Upper lobe of right lung (tissue), 1 donor: ENCODE data around the gene EPYC. TPM values are rescaled to one million over a fixed set of nuclear protein-coding genes. Genes with fewer than 3 reads are reported as not detected.

ENCODE experiments used
- ATAC-seq: fragments of 200-7000 bp; cut with Tn5 transposase; one replicate; pipeline ENCODE4 v1.9.1; 2020; ENCODE audit warnings: mild to moderate bottlenecking, moderate library complexity
- DNase-seq: peaks from one replicate; pipeline ENCODE4 v3.0.0-alpha.2; 2020
- H3K27ac ChIP-seq: fragments of 200-600 bp; one replicate; pipeline ENCODE4 v1.8.0; 2022
- H3K27me3 ChIP-seq: fragments of 200-600 bp; one replicate; pipeline ENCODE4 v1.8.0; 2022; ENCODE audit warnings: mild to moderate bottlenecking
- H3K36me3 ChIP-seq: fragments of 200-600 bp; one replicate; pipeline ENCODE4 v1.8.0; 2022
- H3K4me1 ChIP-seq: fragments of 200-600 bp; one replicate; pipeline ENCODE4 v1.8.0; 2022
- H3K4me3 ChIP-seq: fragments of 200-600 bp; one replicate; pipeline ENCODE4 v1.8.0; 2022; ENCODE audit warnings: mild to moderate bottlenecking
- H3K9me3 ChIP-seq: fragments of 200-600 bp; one replicate; pipeline ENCODE4 v1.8.0; 2022
- CTCF ChIP-seq: fragments of 200-600 bp; IDR thresholded peaks from one replicate; pipeline ENCODE4 v1.8.0; 2022; ENCODE audit warnings: antibody characterized with exemption
- intact Hi-C: fragments of 100-400 bp; cut with DNase I; formaldehyde crosslinking; loops from one replicate; pipeline ENCODE4 v1.11.0; 2022
- total RNA-seq: library from RNA; stranded (reverse); fragmentation: NEBNext Ultra II Directional; extraction: Animal tissue kit (Norgen Biotek cat#: 25700); gene quantifications from one replicate; pipeline ENCODE4 v1.2.1, GENCODE V29; 2021
- donor health status: DM: no; HTN: yes; CAD: no; lungs with severe emphysema.

Gene EPYC
- total RNA-seq, 1 donor from 2014 or later, result not detected

GRCh38 chr12:90982170-90982569, 22.6 kb downstream of the EPYC start:
- Histone ChIP-seq H3K27ac (no peak overlapping the region), H3K9me3 (no peaks in the 10 kb centered on the region), H3K36me3 (no peaks in the 10 kb centered on the region), H3K4me3 (no peak overlapping the region), H3K4me1 (no peaks in the 10 kb centered on the region), H3K27me3 (no peaks in the 10 kb centered on the region)
- ATAC-seq (no peak), DNase-seq (no peak)
- no peak for TF ChIP-seq CTCF
- intact Hi-C loops, result no loop called here

- Histone ChIP-seq H3K27ac (peak overlapping the region; percentile 3), H3K4me1 (no peaks in the 10 kb centered on the region), H3K4me3 (no peak overlapping the region), H3K36me3 (no peaks in the 10 kb centered on the region), H3K9me3 (no peaks in the 10 kb centered on the region), H3K27me3 (no peaks in the 10 kb centered on the region)
- DNase-seq (no peak), ATAC-seq (no peak)
- no peak for TF ChIP-seq CTCF
- intact Hi-C loops, result no loop called here
Measured at GRCh38 chr12:90979951-90980350, 24.8 kb downstream of the EPYC start.

GRCh38 chr12:90979019-90979418, 25.8 kb downstream of the EPYC start:
- H3K4me1 ChIP-seq, result no peaks in the 10 kb centered on the region
- intact Hi-C loops, result no loop called here
- no peaks in the 10 kb centered on the region for H3K9me3 ChIP-seq
- DNase-seq (no peak), ATAC-seq (no peak)
- TF ChIP-seq CTCF, result no peak
- no peaks in the 10 kb centered on the region for H3K36me3 ChIP-seq
- H3K4me3 ChIP-seq, result no peak overlapping the region
- no peaks in the 10 kb centered on the region for H3K27me3 ChIP-seq
- H3K27ac ChIP-seq, result no peak overlapping the region

- intact Hi-C loops, result no loop called here
- no peak for DNase-seq
- H3K4me1 ChIP-seq, result no peaks in the 10 kb centered on the region
- H3K4me3 ChIP-seq, result no peak overlapping the region
- H3K27ac ChIP-seq, result no peak overlapping the region
- peak; percentile 71 for ATAC-seq
- H3K9me3 ChIP-seq, result no peaks in the 10 kb centered on the region
- no peaks in the 10 kb centered on the region for H3K27me3 ChIP-seq
- no peaks in the 10 kb centered on the region for H3K36me3 ChIP-seq
- TF ChIP-seq CTCF, result peak; percentile 54
Measured at GRCh38 chr12:90978117-90978770, 26.5 kb downstream of the EPYC start.

- Histone ChIP-seq H3K9me3 (no peaks in the 10 kb centered on the region), H3K36me3 (no peaks in the 10 kb centered on the region), H3K4me1 (no peaks in the 10 kb centered on the region), H3K27me3 (no peaks in the 10 kb centered on the region), H3K4me3 (no peak overlapping the region), H3K27ac (no peak overlapping the region)
- TF ChIP-seq CTCF, result no peak
- DNase-seq, result no peak
- intact Hi-C loops, result no loop called here
- ATAC-seq, result no peak
Measured at GRCh38 chr12:90977224-90977623, 27.5 kb downstream of the EPYC start.

GRCh38 chr12:90974286-90974685, 30.5 kb downstream of the EPYC start:
- no peak for TF ChIP-seq CTCF
- intact Hi-C loops, result no loop called here
- no peak for ATAC-seq
- no peak for DNase-seq
- Histone ChIP-seq H3K4me1 (no peaks in the 10 kb centered on the region), H3K4me3 (no peak overlapping the region), H3K36me3 (no peaks in the 10 kb centered on the region), H3K27ac (no peak overlapping the region), H3K27me3 (no peaks in the 10 kb centered on the region), H3K9me3 (no peaks in the 10 kb centered on the region)
